AG04450 (cell line): ENCODE data around the gene TEKT2. TPM values are rescaled to one million over a fixed set of nuclear protein-coding genes. Genes with fewer than 3 reads are reported as not detected.

Experiments used
- CTCF ChIA-PET: fragments of 300-600, 350-600 bp; formaldehyde crosslinking; extraction: SDS; loops from one replicate; lab custom pipeline; 2022; ENCODE audit warnings: antibody characterized with exemption, inconsistent platforms; lab: Charles Lee
- POLR2A ChIA-PET: fragments of 350-600 bp; formaldehyde crosslinking; extraction: SDS; loops from one replicate; lab custom pipeline; 2021; ENCODE audit warnings: antibody characterized with exemption, inconsistent platforms; lab: Yijun Ruan, JAX
- DNase-seq: peaks from one replicate; pipeline ENCODE4 v3.0.0-alpha.2; 2011; ENCODE audit warnings: low read depth, low spot score
- H3K27ac ChIP-seq: one replicate; pipeline ENCODE4 v1.5.1; 2012; ENCODE audit warnings: low read depth, low read length, control low read depth
- H3K27me3 ChIP-seq: one replicate; pipeline ENCODE4 v1.6.0; 2012; ENCODE audit warnings: low read length; ENCODE audit not compliant: control insufficient read depth, insufficient read depth
- H3K4me3 ChIP-seq: 2 replicates; pipeline ENCODE4 v1.5.1; 2011; ENCODE audit warnings: mild to moderate bottlenecking, low read depth, low read length, control low read depth
- H3K9me3 ChIP-seq: 2 replicates; pipeline ENCODE4 v1.5.1; 2012; ENCODE audit warnings: low read length; ENCODE audit not compliant: control insufficient read depth, insufficient read depth
- CTCF ChIP-seq: IDR thresholded peaks from 2 replicates; pipeline ENCODE4 v1.5.1; 2011; ENCODE audit warnings: low read depth, low read length, control low read depth, inconsistent platforms
- polyA plus RNA-seq: library from polyadenylated mRNA; depleted of rRNA; stranded (reverse); fragments of >200 nt; gene quantifications from 2 replicates; pipeline ENCODE4 v1.2.3, GENCODE V29; 2011

The TEKT2 gene
- polyA plus RNA-seq, 1 experiment, result 0.12 TPM

- no peak overlapping the region for H3K27ac ChIP-seq
- DNase-seq, result no peak
- H3K4me3 ChIP-seq, result no peak overlapping the region
- POLR2A ChIA-PET, result no interaction called here
- TF ChIP-seq CTCF, result no peak
- CTCF ChIA-PET, result no interaction called here
- H3K9me3 ChIP-seq, result no peaks in the 10 kb centered on the region
- H3K27me3 ChIP-seq, result no peaks in the 10 kb centered on the region
These were observed 1.9 kb upstream of the TEKT2 start for GRCh38 chr1:36081926-36082485.

- no peak for TF ChIP-seq CTCF
- H3K27me3 ChIP-seq, result no peaks in the 10 kb centered on the region
- no peak overlapping the region for H3K27ac ChIP-seq
- no peak overlapping the region for H3K4me3 ChIP-seq
- POLR2A ChIA-PET, result interaction anchor here (0.8 kb wide), 1 partner anchor 152 kb away, joined by 5 read pairs; the partner anchor contains the start of gene AGO3
- DNase-seq, result no peak
- H3K9me3 ChIP-seq, result no peaks in the 10 kb centered on the region
- CTCF ChIA-PET, result interaction anchor here (0.8 kb wide), 1 partner anchor 217 kb away, joined by 3 read pairs; no protein-coding TSS in a partner anchor
These were observed 675 bp upstream of the TEKT2 start for GRCh38 chr1:36083219-36083618.

GRCh38 chr1:36084497-36085115, 712 bp downstream of the TEKT2 start:
- POLR2A ChIA-PET, result interaction anchor here (0.9 kb wide), 1 partner anchor 139 kb away, joined by 3 read pairs; the partner anchor contains the start of gene THRAP3
- DNase-seq, result no peak
- no peaks in the 10 kb centered on the region for H3K9me3 ChIP-seq
- H3K27ac ChIP-seq, result no peak overlapping the region
- no peaks in the 10 kb centered on the region for H3K27me3 ChIP-seq
- H3K4me3 ChIP-seq, result peak overlapping the region; percentile 57
- TF ChIP-seq CTCF, result no peak
- CTCF ChIA-PET, result interaction anchor here (0.8 to 1.6 kb wide), 2 partner anchors 50 to 104 kb away, joined by 3 read pairs; no protein-coding TSS in a partner anchor

- CTCF ChIA-PET, result interaction anchor here (1.6 kb wide), 1 partner anchor 103 kb away, joined by 3 read pairs; no protein-coding TSS in a partner anchor
- POLR2A ChIA-PET, result no interaction called here
- Histone ChIP-seq H3K9me3 (no peaks in the 10 kb centered on the region), H3K4me3 (no peak overlapping the region), H3K27me3 (no peaks in the 10 kb centered on the region), H3K27ac (no peak overlapping the region)
- no peak for TF ChIP-seq CTCF
- DNase-seq, result no peak
These were observed 1.2 kb downstream of the TEKT2 start for GRCh38 chr1:36085126-36085525.
